OCI-LY3 (cell line): ENCODE results near the gene PCSK4.

Source experiments
- CTCF ChIP-seq: fragments of 200-600, 300-600 bp; sonication (generic); IDR thresholded peaks from 2 replicates; pipeline ENCODE4 v1.5.1; 2014; ENCODE audit warnings: antibody characterized with exemption, low read length, low read depth
- EZH2phosphoT487 ChIP-seq: fragments of 200-600 bp; shearing (Covaris generic); IDR thresholded peaks from 2 replicates; pipeline ENCODE4 v1.6.1; 2018; ENCODE audit warnings: antibody characterized with exemption, mixed run types, low read depth

GRCh38 chr19:1492474-1493006, 2.4 kb upstream of the PCSK4 start:
- no peak for TF ChIP-seq CTCF
- TF ChIP-seq EZH2phosphoT487: no peak
